ENCODE measurements around the gene INTS14. TPM values are rescaled to one million over a fixed set of nuclear protein-coding genes. Genes with fewer than 3 reads are reported as not detected.

INTS14 gene
- polyA plus RNA-seq (2013, experiment 1 of 4) = 42.5 TPM
- polyA plus RNA-seq (2013, experiment 2 of 4) = 50.1 TPM
- polyA plus RNA-seq (2013, experiment 3 of 4) = 42.0 TPM
- polyA plus RNA-seq (2013, experiment 4 of 4) = 48.8 TPM

- no peaks in the 10 kb centered on the region for H3K36me3 ChIP-seq (ENCODE audit: control insufficient read depth, insufficient read depth, low read length)
- peaks cover 16% of the 10 kb centered on the region for H3K4me1 ChIP-seq (ENCODE audit: control insufficient read depth, insufficient read depth, low read length)
- H3K27me3 ChIP-seq (ENCODE audit: control insufficient read depth, insufficient read depth, low read length, poor library complexity, severe bottlenecking) = no peaks in the 10 kb centered on the region
- H3K9me3 ChIP-seq (ENCODE audit: control insufficient read depth, low read length) = no peaks in the 10 kb centered on the region
- 0 to 1% methylated on average over 64 of the region's 64 CpGs for WGBS, 2 experiments
- peak within 1 kb of the TSS; percentile 96 for H3K4me3 ChIP-seq (ENCODE audit: insufficient read depth, low read depth, low read length)
- peak within 1 kb of the TSS; percentile 87 for H3K27ac ChIP-seq (ENCODE audit: insufficient read depth, low read depth, low read length, poor library complexity, severe bottlenecking)
These were observed at the start of gene INTS14 for GRCh38 chr15:65610871-65611718. TSS of gene INTS14 (minus strand) at chr15:65611131. CDS start at chr15:65607380, 3,751 bp downstream.

DNA sequence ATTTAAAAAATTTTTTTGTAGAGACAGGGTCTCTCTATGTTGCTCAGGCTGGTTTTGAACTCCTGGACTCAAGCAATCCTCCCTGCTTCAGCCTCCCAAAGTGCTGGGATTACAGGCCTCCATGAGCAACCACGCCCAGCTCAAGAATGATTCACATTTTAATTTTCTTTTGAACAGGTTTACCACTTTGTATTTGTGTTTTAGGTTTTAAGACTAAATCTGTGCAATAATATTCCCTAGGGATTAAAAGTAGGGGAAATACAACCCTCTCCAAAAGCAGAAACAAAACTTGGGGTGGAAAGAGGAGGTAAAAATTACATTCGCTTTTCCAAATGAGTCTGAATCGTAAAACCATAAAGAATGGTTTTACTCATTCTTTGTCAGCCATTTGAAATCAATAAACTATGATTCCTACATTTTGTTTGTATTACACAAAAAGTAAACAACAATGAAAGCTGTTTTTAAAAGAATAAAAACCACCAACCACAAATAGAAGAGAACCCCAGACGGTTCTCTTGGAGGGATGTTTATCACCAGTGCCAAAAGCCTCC, 48.6 kb upstream of the INTS14 start:
- H3K4me3 ChIP-seq (ENCODE audit: insufficient read depth, low read depth, low read length) = no peak overlapping the region
- H3K4me1 ChIP-seq (ENCODE audit: control insufficient read depth, insufficient read depth, low read length) = no peaks in the 10 kb centered on the region
- 84 to 94% methylated on average over 3 to 4 of the region's 4 CpGs for whole genome bisulfite sequencing, 2 experiments
- H3K9me3 ChIP-seq (ENCODE audit: control insufficient read depth, low read length) = no peaks in the 10 kb centered on the region
- no peaks in the 10 kb centered on the region for H3K36me3 ChIP-seq (ENCODE audit: control insufficient read depth, insufficient read depth, low read length)
- no peak overlapping the region for H3K27ac ChIP-seq (ENCODE audit: insufficient read depth, low read depth, low read length, poor library complexity, severe bottlenecking)
- no peaks in the 10 kb centered on the region for H3K27me3 ChIP-seq (ENCODE audit: control insufficient read depth, insufficient read depth, low read length, poor library complexity, severe bottlenecking)

GRCh38 chr15:65655457-65655856, 44.5 kb upstream of the INTS14 start:
- Histone ChIP-seq H3K27me3 (ENCODE audit: control insufficient read depth, insufficient read depth, low read length, poor library complexity, severe bottlenecking) (no peaks in the 10 kb centered on the region), H3K27ac (ENCODE audit: insufficient read depth, low read depth, low read length, poor library complexity, severe bottlenecking) (no peak overlapping the region), H3K36me3 (ENCODE audit: control insufficient read depth, insufficient read depth, low read length) (no peaks in the 10 kb centered on the region), H3K9me3 (ENCODE audit: control insufficient read depth, low read length) (no peaks in the 10 kb centered on the region), H3K4me3 (ENCODE audit: insufficient read depth, low read depth, low read length) (no peak overlapping the region), H3K4me1 (ENCODE audit: control insufficient read depth, insufficient read depth, low read length) (no peaks in the 10 kb centered on the region)
- whole genome bisulfite sequencing, 2 experiments = 84 to 92% methylated on average over 4 of the region's 4 CpGs

DNA sequence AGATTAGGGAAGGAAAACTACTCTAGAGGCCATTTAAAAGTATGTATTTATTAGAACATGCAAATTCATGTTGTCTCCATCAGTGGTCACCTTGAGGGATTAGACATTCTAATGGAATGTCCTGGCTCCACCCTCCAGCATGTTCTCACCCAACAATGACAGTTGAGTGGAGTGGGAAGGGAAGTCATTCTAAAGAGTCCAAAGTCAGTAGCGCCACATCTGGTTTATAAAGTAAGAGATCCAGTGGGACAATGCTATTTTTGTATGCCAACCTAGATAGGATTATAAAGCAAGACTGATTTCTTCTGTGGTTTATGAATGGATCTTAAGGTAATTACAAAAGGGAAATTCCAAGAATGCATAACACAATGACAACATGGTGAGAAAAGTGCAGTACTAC, 44.1 kb upstream of the INTS14 start:
- Histone ChIP-seq H3K27ac (ENCODE audit: insufficient read depth, low read depth, low read length, poor library complexity, severe bottlenecking) (no peak overlapping the region), H3K27me3 (ENCODE audit: control insufficient read depth, insufficient read depth, low read length, poor library complexity, severe bottlenecking) (no peaks in the 10 kb centered on the region), H3K36me3 (ENCODE audit: control insufficient read depth, insufficient read depth, low read length) (no peaks in the 10 kb centered on the region), H3K9me3 (ENCODE audit: control insufficient read depth, low read length) (no peaks in the 10 kb centered on the region), H3K4me1 (ENCODE audit: control insufficient read depth, insufficient read depth, low read length) (no peaks in the 10 kb centered on the region), H3K4me3 (ENCODE audit: insufficient read depth, low read depth, low read length) (no peak overlapping the region)
- 96 to 97% methylated on average over 1 of the region's 1 CpG for WGBS, 2 experiments

DNA sequence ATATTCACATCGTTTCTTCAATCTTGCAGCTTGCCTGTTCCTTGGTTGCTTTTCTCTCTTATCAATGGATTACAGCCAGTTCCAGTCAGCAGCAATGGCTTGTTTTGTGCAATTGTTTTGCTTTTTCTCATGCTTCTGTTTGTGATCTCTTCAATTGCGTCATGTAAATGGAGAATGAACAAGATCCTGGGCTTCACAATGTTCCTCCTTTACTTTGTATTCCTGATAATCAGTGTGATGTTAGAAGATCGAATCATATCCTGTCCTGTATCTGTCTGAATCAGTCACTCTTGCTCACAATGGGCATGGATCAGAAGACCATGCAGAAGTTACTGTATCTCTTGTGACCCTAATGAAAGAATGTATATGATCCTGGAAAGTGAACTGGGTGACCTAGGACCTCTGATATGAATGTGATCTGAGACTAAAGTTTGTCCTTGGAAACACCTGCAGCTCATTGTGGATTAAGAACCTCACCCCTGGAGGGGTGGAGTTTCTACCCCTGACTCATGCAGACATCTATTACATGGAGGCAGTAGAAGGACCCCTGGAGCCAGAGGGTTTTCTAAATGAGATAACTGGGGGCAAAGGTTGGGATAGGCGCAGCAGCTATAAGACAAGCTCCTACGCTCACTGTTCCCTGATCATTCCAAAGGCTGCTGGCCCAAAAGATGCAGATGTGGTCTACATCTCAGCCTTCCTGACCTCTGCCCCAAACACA, 43.0 kb upstream of the INTS14 start:
- Histone ChIP-seq H3K36me3 (ENCODE audit: control insufficient read depth, insufficient read depth, low read length) (no peaks in the 10 kb centered on the region), H3K27ac (ENCODE audit: insufficient read depth, low read depth, low read length, poor library complexity, severe bottlenecking) (no peak overlapping the region), H3K9me3 (ENCODE audit: control insufficient read depth, low read length) (no peaks in the 10 kb centered on the region), H3K27me3 (ENCODE audit: control insufficient read depth, insufficient read depth, low read length, poor library complexity, severe bottlenecking) (no peaks in the 10 kb centered on the region), H3K4me3 (ENCODE audit: insufficient read depth, low read depth, low read length) (no peak overlapping the region), H3K4me1 (ENCODE audit: control insufficient read depth, insufficient read depth, low read length) (no peaks in the 10 kb centered on the region)
- WGBS, 2 experiments = 88 to 95% methylated on average over 5 of the region's 5 CpGs

DNA sequence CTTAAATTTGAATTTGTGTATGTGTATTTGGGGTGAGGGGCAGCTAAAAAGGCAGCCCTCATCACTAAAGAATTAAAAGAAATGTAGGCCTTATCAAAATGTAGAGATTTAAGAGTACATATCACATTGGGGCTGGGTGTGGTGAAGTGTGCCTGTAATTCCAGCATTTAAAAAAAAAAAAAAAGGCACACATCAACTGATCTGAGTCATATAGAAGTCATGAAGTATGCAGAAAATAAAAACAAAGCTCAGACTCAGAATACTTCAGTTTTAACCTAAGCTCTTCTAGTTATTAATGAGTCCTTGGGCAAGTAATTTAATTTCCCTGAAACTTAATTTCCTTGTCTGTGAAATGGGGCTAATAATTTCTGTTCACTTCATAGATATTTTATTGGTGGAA, 42.4 kb upstream of the INTS14 start:
- H3K4me3 ChIP-seq (ENCODE audit: insufficient read depth, low read depth, low read length) = no peak overlapping the region
- no peaks in the 10 kb centered on the region for H3K9me3 ChIP-seq (ENCODE audit: control insufficient read depth, low read length)
- H3K36me3 ChIP-seq (ENCODE audit: control insufficient read depth, insufficient read depth, low read length) = no peaks in the 10 kb centered on the region
- H3K4me1 ChIP-seq (ENCODE audit: control insufficient read depth, insufficient read depth, low read length) = no peaks in the 10 kb centered on the region
- no peak overlapping the region for H3K27ac ChIP-seq (ENCODE audit: insufficient read depth, low read depth, low read length, poor library complexity, severe bottlenecking)
- no peaks in the 10 kb centered on the region for H3K27me3 ChIP-seq (ENCODE audit: control insufficient read depth, insufficient read depth, low read length, poor library complexity, severe bottlenecking)

DNA sequence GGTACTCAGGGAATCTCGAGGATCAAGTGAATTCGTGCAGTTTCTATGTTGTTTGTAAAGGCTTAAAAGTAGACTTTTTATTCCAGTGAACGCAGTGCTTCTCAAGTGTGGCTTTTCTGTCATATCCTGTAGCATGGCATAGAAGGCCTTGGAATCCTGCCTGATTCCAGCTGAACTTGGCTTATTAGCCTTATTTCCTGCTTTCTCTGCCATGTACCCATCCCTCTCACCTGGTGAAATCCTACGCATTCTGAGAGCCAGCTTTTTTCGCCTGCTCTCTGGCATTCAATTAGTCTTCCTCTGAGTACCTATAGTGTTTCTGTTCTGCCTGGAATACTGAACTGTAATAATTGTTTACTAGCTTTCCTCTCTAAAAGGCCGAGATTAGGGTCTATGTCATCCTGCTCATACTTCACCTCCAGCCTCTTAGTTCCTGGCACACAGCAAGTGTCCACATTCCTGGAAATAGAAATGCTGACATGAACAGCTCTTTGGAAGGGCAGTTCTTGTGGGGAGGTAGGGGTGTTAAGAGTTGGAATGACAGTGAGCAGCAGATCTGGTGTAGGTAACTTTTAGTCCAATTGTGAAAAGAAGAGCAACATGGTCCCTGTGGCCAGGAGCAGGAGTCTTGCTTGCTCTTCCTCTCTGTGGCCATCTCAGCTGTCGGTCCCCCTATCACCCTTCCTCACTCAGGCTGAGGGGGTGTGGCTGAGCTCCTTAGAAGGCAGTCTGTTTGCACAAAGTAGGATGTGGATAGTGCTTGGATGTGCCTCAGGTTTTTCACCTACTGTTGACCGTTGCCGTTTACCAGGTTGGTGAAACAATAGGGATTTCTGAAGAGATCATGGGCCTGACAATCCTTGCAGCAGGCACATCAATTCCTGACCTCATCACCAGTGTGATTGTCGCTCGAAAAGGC, 41.2 kb upstream of the INTS14 start:
- Histone ChIP-seq H3K27me3 (ENCODE audit: control insufficient read depth, insufficient read depth, low read length, poor library complexity, severe bottlenecking) (no peaks in the 10 kb centered on the region), H3K27ac (ENCODE audit: insufficient read depth, low read depth, low read length, poor library complexity, severe bottlenecking) (no peak overlapping the region), H3K36me3 (ENCODE audit: control insufficient read depth, insufficient read depth, low read length) (no peaks in the 10 kb centered on the region), H3K4me1 (ENCODE audit: control insufficient read depth, insufficient read depth, low read length) (no peaks in the 10 kb centered on the region), H3K9me3 (ENCODE audit: control insufficient read depth, low read length) (no peaks in the 10 kb centered on the region), H3K4me3 (ENCODE audit: insufficient read depth, low read depth, low read length) (no peak overlapping the region)
- WGBS, 2 experiments = 88 to 91% methylated on average over 11 of the region's 11 CpGs

DNA sequence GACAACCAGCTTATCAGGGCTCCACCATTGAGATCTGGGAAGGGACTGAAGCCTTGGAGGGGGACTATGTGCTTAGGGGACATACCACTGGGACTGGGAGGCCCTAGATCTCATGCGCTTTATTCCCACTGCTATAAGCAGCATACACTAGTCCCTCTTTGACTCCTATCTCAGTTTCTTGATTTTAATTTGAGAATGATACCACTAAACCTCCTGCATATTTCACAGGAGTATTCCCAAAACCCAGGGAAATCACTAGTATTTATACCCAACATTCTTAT, 40.1 kb upstream of the INTS14 start:
- Histone ChIP-seq H3K36me3 (ENCODE audit: control insufficient read depth, insufficient read depth, low read length) (no peaks in the 10 kb centered on the region), H3K27ac (ENCODE audit: insufficient read depth, low read depth, low read length, poor library complexity, severe bottlenecking) (no peak overlapping the region), H3K4me3 (ENCODE audit: insufficient read depth, low read depth, low read length) (no peak overlapping the region), H3K9me3 (ENCODE audit: control insufficient read depth, low read length) (no peaks in the 10 kb centered on the region), H3K27me3 (ENCODE audit: control insufficient read depth, insufficient read depth, low read length, poor library complexity, severe bottlenecking) (no peaks in the 10 kb centered on the region), H3K4me1 (ENCODE audit: control insufficient read depth, insufficient read depth, low read length) (no peaks in the 10 kb centered on the region)
- WGBS, 2 experiments = 100% methylated on average over 1 of the region's 1 CpG

GRCh38 chr15:65650312-65651041, 39.5 kb upstream of the INTS14 start:
- Histone ChIP-seq H3K4me1 (ENCODE audit: control insufficient read depth, insufficient read depth, low read length) (no peaks in the 10 kb centered on the region), H3K27me3 (ENCODE audit: control insufficient read depth, insufficient read depth, low read length, poor library complexity, severe bottlenecking) (no peaks in the 10 kb centered on the region), H3K4me3 (ENCODE audit: insufficient read depth, low read depth, low read length) (no peak overlapping the region), H3K27ac (ENCODE audit: insufficient read depth, low read depth, low read length, poor library complexity, severe bottlenecking) (no peak overlapping the region), H3K9me3 (ENCODE audit: control insufficient read depth, low read length) (no peaks in the 10 kb centered on the region), H3K36me3 (ENCODE audit: control insufficient read depth, insufficient read depth, low read length) (no peaks in the 10 kb centered on the region)
- 94 to 95% methylated on average over 12 of the region's 12 CpGs for WGBS, 2 experiments

Measured in ectodermal cell (in vitro differentiated cells).